HG03196 (cell line): ENCODE results near the gene REEP1.
"Not testable (repeated sequence)": the region's sequence is repeated elsewhere in the genome, so short reads cannot be mapped to it uniquely, and the experiment has no call there.

Experiments
- ATAC-seq: cut with Tn5 transposase; IDR thresholded peaks from one replicate; pipeline ENCODE4 v1.9.1; 2021; ENCODE audit not compliant: unreplicated experiment

Gene REEP1

GRCh38 chr2:86347401-86347800 lies 10.0 kb upstream of the REEP1 start:
- no peak for ATAC-seq

- not testable (repeated sequence) for ATAC-seq
Measured at GRCh38 chr2:86345783-86346370, 8.5 kb upstream of the REEP1 start.

GRCh38 chr2:86344404-86344803 lies 7.0 kb upstream of the REEP1 start:
- ATAC-seq: no peak

DNA sequence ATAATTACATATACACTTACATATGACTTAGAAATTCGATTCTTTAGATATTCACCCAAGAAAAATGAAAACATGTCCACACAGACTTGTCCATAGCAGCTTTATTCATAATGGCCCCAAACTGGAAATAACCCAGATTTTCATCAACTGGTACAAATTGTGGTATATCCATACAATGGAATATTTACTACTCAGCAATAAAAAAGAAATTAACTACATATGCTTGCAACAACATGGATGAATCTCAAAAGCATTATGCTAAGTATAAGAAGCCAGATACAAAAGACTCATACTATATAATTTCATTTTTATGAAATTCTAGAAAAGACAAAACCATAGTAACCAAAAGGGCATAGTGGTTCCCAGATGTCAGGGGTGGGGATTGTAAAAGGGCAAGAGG lies 5.1 kb upstream of the REEP1 start:
- ATAC-seq: no peak

DNA sequence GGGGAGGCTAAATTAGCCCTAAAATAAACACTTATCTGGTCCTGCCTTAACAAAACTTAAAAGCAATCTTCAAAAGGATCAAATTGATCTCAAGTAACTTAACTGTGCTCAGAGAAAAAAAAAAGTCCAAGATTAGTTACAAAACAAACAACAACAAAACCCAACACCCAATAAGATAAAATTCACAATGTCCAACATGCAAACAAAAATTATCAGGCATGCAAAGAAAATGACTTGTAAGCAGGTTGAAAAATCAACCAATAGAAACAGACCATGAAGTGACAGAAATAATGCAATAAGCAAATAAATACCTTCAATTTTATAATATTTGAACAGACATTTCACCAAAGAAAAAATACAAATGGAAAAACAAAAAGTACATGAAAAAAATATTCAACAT lies 4.0 kb upstream of the REEP1 start:
- ATAC-seq: no peak

- ATAC-seq: no peak
Measured at GRCh38 chr2:86338778-86339295, 1.4 kb upstream of the REEP1 start.

GRCh38 chr2:86336675-86337243 lies 667 bp downstream of the REEP1 start:
- ATAC-seq: no peak

- no peak for ATAC-seq
Measured at GRCh38 chr2:86335865-86336674, 1.4 kb downstream of the REEP1 start.

DNA sequence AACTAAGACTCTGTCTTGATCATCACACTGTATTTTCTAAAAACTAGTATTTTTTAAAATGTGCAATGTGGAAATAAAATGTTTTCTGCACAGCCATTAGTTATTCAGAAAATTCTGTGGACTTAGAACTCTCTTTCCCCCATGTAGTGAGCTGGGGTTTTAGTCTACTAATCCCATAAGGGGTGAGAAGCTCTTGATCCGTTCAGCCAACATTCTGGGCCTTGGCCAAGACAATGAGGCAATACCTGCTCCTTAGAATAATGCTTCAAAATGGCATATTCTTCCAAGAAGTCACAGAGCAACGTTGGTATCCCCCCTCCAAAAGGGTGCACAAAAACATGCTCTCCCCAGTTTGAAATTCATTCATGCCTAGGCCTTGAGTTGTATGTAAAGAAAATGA lies 4.0 kb downstream of the REEP1 start:
- no peak for ATAC-seq

GRCh38 chr2:86332654-86333053 lies 4.8 kb downstream of the REEP1 start:
- no peak for ATAC-seq

DNA sequence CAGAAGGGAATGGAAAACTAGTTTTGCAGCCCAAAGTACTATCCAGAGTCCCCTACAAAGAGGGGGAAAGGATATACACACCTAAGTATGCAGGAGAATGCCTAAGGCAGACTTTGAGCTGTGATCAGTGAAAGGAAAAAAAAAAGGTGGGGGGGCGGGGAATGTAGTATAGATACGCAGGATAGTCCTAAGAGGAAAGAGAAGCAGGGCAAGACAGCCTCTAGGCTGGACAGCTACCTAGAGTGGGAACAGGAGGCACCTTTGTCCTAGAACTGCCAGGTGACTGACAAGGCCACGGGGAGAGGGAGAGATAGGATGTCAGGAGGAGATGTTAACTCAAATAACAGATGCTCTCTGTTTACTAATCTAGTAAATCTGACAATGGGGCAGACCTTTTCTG lies 6.0 kb downstream of the REEP1 start:
- ATAC-seq: no peak

- no peak for ATAC-seq
Measured at GRCh38 chr2:86330001-86330400, 7.4 kb downstream of the REEP1 start.

- no peak for ATAC-seq
Measured at GRCh38 chr2:86323273-86324021, 14.0 kb downstream of the REEP1 start.

DNA sequence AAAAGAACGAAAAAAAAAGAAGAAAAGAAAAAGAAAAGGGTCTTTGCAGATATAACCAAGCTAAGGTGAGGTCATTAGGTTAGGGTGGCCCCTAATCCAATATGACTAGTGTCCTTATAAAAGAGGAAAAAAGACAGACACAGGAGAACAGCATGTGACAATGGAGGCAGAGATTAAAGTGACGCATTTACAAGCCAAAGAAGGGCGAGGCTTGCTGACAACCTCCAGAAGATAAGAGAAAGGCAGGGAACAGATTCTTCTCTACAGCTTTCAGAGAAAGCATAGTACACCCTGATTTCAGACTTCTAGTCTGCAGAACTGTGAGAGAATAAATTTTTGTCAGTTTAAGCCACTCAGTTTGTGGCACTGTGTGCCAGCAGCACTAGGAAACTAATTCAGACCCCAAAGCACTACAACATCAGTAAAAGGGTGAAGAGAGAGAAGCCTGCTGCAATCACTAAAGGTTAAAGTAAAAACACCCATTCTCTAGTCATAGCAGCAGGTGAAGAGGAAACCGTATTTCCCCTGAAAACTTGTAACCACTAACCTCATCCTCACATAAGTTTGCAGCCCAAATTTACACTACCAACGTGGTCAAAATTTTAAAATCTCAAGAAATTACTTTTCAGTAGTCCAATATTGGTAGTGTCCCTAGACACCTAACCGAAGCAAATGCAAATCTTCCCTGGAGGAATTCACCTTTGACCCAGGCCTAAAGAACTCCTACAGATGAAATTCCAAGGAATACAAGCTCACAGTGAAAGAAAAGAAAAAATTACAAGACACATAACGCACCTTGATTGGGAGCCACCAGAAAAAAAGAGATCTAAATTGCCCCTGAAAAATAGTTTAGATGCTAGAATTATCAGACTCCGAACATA lies 17.5 kb downstream of the REEP1 start:
- no peak for ATAC-seq

DNA sequence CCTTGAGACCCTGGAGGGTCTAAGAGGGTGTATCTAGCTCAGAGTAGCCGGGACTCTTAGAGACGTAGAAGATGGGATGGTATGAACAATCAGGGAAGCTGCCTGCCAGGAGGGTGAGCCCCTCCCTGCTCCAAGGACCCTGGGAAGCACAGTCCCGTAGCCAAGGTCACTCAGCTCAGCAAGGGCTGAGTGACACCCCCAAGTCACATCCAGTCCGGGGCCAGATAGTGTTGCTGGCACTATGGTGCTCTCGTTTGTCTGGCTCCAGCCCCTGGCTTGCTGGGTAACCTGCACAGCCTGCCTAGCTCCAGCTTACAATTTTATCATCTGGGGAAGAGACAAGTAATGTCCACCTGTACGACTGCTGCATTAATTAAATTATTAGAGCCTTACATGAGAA lies 22.3 kb downstream of the REEP1 start:
- ATAC-seq: no peak

- ATAC-seq: no peak
Measured at GRCh38 chr2:86314125-86314524, 23.3 kb downstream of the REEP1 start.

GRCh38 chr2:86313341-86313740 lies 24.1 kb downstream of the REEP1 start:
- no peak for ATAC-seq

DNA sequence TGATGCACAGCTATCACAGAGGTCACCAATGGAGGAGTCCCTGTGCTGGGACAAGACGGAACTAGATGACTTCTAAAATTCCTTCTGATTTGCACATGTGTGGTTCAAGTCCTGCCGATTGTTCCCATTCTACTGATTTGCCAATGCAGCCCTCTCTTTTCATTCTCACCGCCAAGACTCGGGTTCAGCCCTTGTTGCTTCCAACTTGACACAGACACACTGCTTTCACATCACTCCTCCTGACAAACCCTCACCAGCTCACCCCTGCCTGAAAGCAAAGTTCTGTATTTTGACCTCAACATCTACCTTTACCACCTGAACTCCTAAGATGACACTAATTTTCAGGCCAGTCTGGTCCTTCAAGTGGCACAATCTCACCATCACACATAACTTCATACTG lies 25.5 kb downstream of the REEP1 start:
- ATAC-seq: no peak

GRCh38 chr2:86309966-86310365 lies 27.5 kb downstream of the REEP1 start:
- no peak for ATAC-seq

GRCh38 chr2:86308984-86309695 lies 28.3 kb downstream of the REEP1 start:
- ATAC-seq: no peak
